OCI-LY7 (cell line): ENCODE results near the gene TRPM3. TPM values are rescaled to one million over a fixed set of nuclear protein-coding genes. Genes with fewer than 3 reads are reported as not detected.

ENCODE experiments used
- BruUV-seq: library from RNA; stranded (reverse); fragments of 400-500 nt; replicated peaks from 2 replicates; lab custom pipeline; 2021; lab: Mats Ljungman, UMichigan
- CTCF ChIA-PET: fragments of 300-600 bp; sonication (Branson Sonifier 250); formaldehyde crosslinking; loops from one replicate; lab custom pipeline; 2022; ENCODE audit warnings: antibody characterized with exemption; ENCODE audit not compliant: unreplicated experiment; lab: Charles Lee
- POLR2A ChIA-PET: fragments of 300-600 bp; sonication (Branson Sonifier 250); formaldehyde crosslinking; loops from one replicate; lab custom pipeline; 2022; ENCODE audit warnings: antibody characterized with exemption; lab: Charles Lee
- DNase-seq: peaks from one replicate; pipeline ENCODE4 v3.0.0-alpha.2; 2015; ENCODE audit warnings: low spot score
- H2AFZ ChIP-seq: fragments of 200-600 bp; sonication (generic), shearing (Covaris generic); 2 replicates; pipeline ENCODE4 v1.6.1; 2014; ENCODE audit warnings: mild to moderate bottlenecking, antibody characterized with exemption, low read length, moderate library complexity
- H3K27ac ChIP-seq: fragments of 200-600 bp; sonication (generic); 2 replicates; pipeline ENCODE4 v1.5.1; 2014; ENCODE audit warnings: mixed run types, low read depth, mild to moderate bottlenecking, moderate library complexity, low read length, inconsistent platforms; ENCODE audit not compliant: poor library complexity, severe bottlenecking
- H3K36me3 ChIP-seq: fragments of 200-600 bp; sonication (generic); 2 replicates; pipeline ENCODE4 v1.6.1; 2014; ENCODE audit warnings: mild to moderate bottlenecking, antibody characterized with exemption, low read length, moderate library complexity, mixed read lengths; ENCODE audit not compliant: insufficient read depth
- H3K4me1 ChIP-seq: fragments of 200-600 bp; sonication (generic); 2 replicates; pipeline ENCODE4 v1.5.1; 2014; ENCODE audit warnings: mild to moderate bottlenecking, low read length; ENCODE audit not compliant: insufficient read depth, poor library complexity, severe bottlenecking
- H3K4me2 ChIP-seq: fragments of 200-600 bp; sonication (generic); 2 replicates; pipeline ENCODE4 v1.6.1; 2014; ENCODE audit warnings: mild to moderate bottlenecking, low read length
- H3K4me3 ChIP-seq: fragments of 200-600 bp; sonication (generic); 2 replicates; pipeline ENCODE4 v1.5.1; 2014; ENCODE audit warnings: mild to moderate bottlenecking, low read depth, low read length; ENCODE audit not compliant: poor library complexity, severe bottlenecking
- H3K79me2 ChIP-seq: fragments of 200-600 bp; sonication (generic); 2 replicates; pipeline ENCODE4 v1.6.1; 2016; ENCODE audit warnings: low read depth, mild to moderate bottlenecking, low read length, moderate library complexity, mixed read lengths; ENCODE audit not compliant: insufficient read depth
- H3K9me2 ChIP-seq: fragments of 200-600 bp; sonication (generic); 2 replicates; pipeline ENCODE4 v1.6.1; 2016; ENCODE audit warnings: mild to moderate bottlenecking, low read length, mixed read lengths; ENCODE audit not compliant: insufficient read depth
- H3K9me3 ChIP-seq: fragments of 200-600 bp; sonication (generic); 2 replicates; pipeline ENCODE4 v1.6.1; 2014; ENCODE audit warnings: mild to moderate bottlenecking, mixed run types, low read length, mixed read lengths
- H4K20me1 ChIP-seq: fragments of 200-600 bp; sonication (generic); 2 replicates; pipeline ENCODE4 v1.6.1; 2014; ENCODE audit warnings: mild to moderate bottlenecking, antibody characterized with exemption, low read length, moderate library complexity, mixed read lengths; ENCODE audit not compliant: insufficient read depth
- EZH2phosphoT487 ChIP-seq: fragments of 200-600 bp; sonication (generic); IDR thresholded peaks from 2 replicates; pipeline ENCODE4 v1.6.1; 2018; ENCODE audit warnings: low read depth, borderline replicate concordance, mild to moderate bottlenecking, mixed run types, antibody characterized with exemption, low read length, moderate library complexity, mixed read lengths
- intact Hi-C: fragments of 100-400 bp; cut with micrococcal nuclease; formaldehyde crosslinking; loops from one replicate; pipeline ENCODE4 v1.10.0; 2022; ENCODE audit not compliant: unreplicated experiment
- total RNA-seq, 2 experiments: library from RNA; depleted of rRNA in 1 of 2; stranded (reverse); fragments of >200 nt in 1 of 2; shearing (Covaris generic) in 1 of 2; gene quantifications; 2 replicates each; pipeline ENCODE4 v1.2.3, GENCODE V29; 2014 to 2022
- TF ChIP-seq, protein P1 (sequence below): fragments of 200-600 bp; sonication (generic); conservative IDR thresholded peaks from 2 replicates; pipeline ENCODE4 v1.5.1; 2014; ENCODE audit warnings: mild to moderate bottlenecking, antibody characterized with exemption, low read length, moderate library complexity, mixed read lengths

Gene TRPM3
- total RNA-seq, 2 experiments from 2014 or later: not detected

DNA sequence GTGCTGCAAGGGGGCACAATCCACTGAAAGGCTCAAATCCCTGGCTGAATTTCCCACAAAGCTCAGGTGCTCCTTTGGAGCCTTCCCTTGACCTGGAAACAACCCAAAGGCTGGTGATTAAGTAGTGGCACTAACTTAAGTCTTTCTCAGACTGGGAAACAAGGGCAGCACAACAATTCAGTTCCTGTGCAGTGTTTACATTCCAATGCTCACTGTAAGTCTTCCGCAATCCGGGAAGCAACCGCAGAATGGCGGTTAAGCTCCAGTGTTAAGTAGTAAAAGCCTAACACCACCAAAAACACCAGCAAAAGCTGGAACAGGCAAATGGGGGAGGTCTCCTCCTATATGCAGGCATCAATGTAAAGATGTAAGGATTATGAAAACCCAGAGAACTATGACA, 117.2 kb downstream of the TRPM3 start:
- no peak for DNase-seq
- no peak overlapping the region for H3K4me3 ChIP-seq
- H3K9me2 ChIP-seq: no peaks in the 10 kb centered on the region
- H3K4me2 ChIP-seq: no peak overlapping the region
- no peak overlapping the region for H3K27ac ChIP-seq
- no peaks in the 10 kb centered on the region for H3K79me2 ChIP-seq
- ChIA-PET POLR2A (no interaction called here), CTCF (no interaction called here)
- intact Hi-C loops: no loop called here
- no peaks in the 10 kb centered on the region for H3K4me1 ChIP-seq
- H4K20me1 ChIP-seq: no peaks in the 10 kb centered on the region
- TF ChIP-seq, protein P1, sequence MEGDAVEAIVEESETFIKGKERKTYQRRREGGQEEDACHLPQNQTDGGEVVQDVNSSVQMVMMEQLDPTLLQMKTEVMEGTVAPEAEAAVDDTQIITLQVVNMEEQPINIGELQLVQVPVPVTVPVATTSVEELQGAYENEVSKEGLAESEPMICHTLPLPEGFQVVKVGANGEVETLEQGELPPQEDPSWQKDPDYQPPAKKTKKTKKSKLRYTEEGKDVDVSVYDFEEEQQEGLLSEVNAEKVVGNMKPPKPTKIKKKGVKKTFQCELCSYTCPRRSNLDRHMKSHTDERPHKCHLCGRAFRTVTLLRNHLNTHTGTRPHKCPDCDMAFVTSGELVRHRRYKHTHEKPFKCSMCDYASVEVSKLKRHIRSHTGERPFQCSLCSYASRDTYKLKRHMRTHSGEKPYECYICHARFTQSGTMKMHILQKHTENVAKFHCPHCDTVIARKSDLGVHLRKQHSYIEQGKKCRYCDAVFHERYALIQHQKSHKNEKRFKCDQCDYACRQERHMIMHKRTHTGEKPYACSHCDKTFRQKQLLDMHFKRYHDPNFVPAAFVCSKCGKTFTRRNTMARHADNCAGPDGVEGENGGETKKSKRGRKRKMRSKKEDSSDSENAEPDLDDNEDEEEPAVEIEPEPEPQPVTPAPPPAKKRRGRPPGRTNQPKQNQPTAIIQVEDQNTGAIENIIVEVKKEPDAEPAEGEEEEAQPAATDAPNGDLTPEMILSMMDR: no peak
- no peak for TF ChIP-seq EZH2phosphoT487
- H3K9me3 ChIP-seq: 0 out of 2 replicates have a peak, but pooled peaks cover 6% of the 10 kb centered on the region
- no peaks in the 10 kb centered on the region for H3K36me3 ChIP-seq
- no peak overlapping the region for H2AFZ ChIP-seq
- BruUV-seq: no TSS peak

- TF ChIP-seq EZH2phosphoT487: no peak
- TF ChIP-seq, protein P1: no peak
- intact Hi-C loops: loop anchor here (2.0 kb wide), 1 partner anchor 79 kb away; no protein-coding TSS in a partner anchor
- H3K79me2 ChIP-seq: no peaks in the 10 kb centered on the region
- ChIA-PET CTCF (no interaction called here), POLR2A (no interaction called here)
- no peaks in the 10 kb centered on the region for H4K20me1 ChIP-seq
- no peaks in the 10 kb centered on the region for H3K36me3 ChIP-seq
- no peak overlapping the region for H3K4me2 ChIP-seq
- DNase-seq: no peak
- H2AFZ ChIP-seq: no peak overlapping the region
- H3K27ac ChIP-seq: no peak overlapping the region
- 0 out of 2 replicates have a peak, but pooled peaks cover 6% of the 10 kb centered on the region for H3K9me3 ChIP-seq
- H3K4me1 ChIP-seq: no peaks in the 10 kb centered on the region
- no peak overlapping the region for H3K4me3 ChIP-seq
- no TSS peak for BruUV-seq
- H3K9me2 ChIP-seq: no peaks in the 10 kb centered on the region
These were observed 118.1 kb downstream of the TRPM3 start for GRCh38 chr9:71003346-71003745.

GRCh38 chr9:71001780-71002386, 119.5 kb downstream of the TRPM3 start:
- no peak overlapping the region for H3K4me2 ChIP-seq
- no TSS peak for BruUV-seq
- TF ChIP-seq, protein P1: peak; percentile 79
- TF ChIP-seq EZH2phosphoT487: no peak
- no peaks in the 10 kb centered on the region for H4K20me1 ChIP-seq
- 0 out of 2 replicates have a peak, but pooled peaks cover 6% of the 10 kb centered on the region for H3K9me3 ChIP-seq
- POLR2A ChIA-PET: no interaction called here
- no peaks in the 10 kb centered on the region for H3K36me3 ChIP-seq
- intact Hi-C loops: loop anchor here (2.0 kb wide), 2 partner anchors 77 to 361 kb away; no protein-coding TSS in a partner anchor
- no peaks in the 10 kb centered on the region for H3K79me2 ChIP-seq
- no peak overlapping the region for H2AFZ ChIP-seq
- no peaks in the 10 kb centered on the region for H3K9me2 ChIP-seq
- CTCF ChIA-PET: no interaction called here
- no peak overlapping the region for H3K27ac ChIP-seq
- peak; percentile 35 for DNase-seq
- no peaks in the 10 kb centered on the region for H3K4me1 ChIP-seq
- no peak overlapping the region for H3K4me3 ChIP-seq
